ENCODE data around the gene BLTP1. TPM values are rescaled to one million over a fixed set of nuclear protein-coding genes. Genes with fewer than 3 reads are reported as not detected.

BLTP1 gene
- total RNA-seq, 1 donor from 2014 or later: 35.1 TPM

DNA sequence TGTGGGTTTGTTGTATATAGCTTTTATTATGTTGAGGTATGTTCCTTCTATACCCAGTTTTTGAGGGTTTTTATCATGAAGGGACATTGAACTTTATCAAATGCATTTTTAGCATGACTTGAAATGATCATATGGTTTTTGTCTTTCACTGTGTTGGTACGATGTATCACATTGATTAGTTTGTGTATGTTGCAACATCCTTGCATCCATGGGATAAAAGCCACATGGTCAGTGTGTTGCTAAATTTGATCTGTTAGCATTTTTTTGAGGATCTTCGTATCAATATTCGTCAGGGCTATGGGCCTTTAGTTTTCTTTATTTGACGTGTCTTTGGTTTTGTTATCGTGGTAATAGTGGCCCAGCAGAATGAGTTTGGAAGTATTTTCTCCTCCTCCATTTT is 11.3 kb upstream of the BLTP1 start:
- FAIRE-seq (no peak), DNase-seq (ENCODE audit: low read depth) (no peak)
- Mint-ChIP-seq H3K9me3 (ENCODE audit: unreplicated experiment) (peaks cover 2% of the 10 kb centered on the region), H3K27me3 (ENCODE audit: low read depth, unreplicated experiment) (no peaks in the 10 kb centered on the region), H3K27ac (ENCODE audit: unreplicated experiment) (no peak overlapping the region), H3K36me3 (ENCODE audit: low read depth, unreplicated experiment) (no peaks in the 10 kb centered on the region), H3K4me1 (ENCODE audit: low read depth, unreplicated experiment) (no peaks in the 10 kb centered on the region), H3K4me3 (ENCODE audit: unreplicated experiment) (no peak overlapping the region)
- no peaks in the 10 kb centered on the region for H3K4me1 ChIP-seq (ENCODE audit: insufficient read depth, low read length)
- no peaks in the 10 kb centered on the region for H3K36me3 ChIP-seq (ENCODE audit: insufficient read depth, low read length)
- no peak overlapping the region for H3K9ac ChIP-seq (ENCODE audit: low read length)
- H3K4me2 ChIP-seq (ENCODE audit: low read length): no peak overlapping the region
- no peaks in the 10 kb centered on the region for H3K9me3 ChIP-seq (ENCODE audit: insufficient read depth, low read depth, low read length)
- no peak overlapping the region for H3K4me3 ChIP-seq (ENCODE audit: insufficient read depth, low read depth, low read length)
- H3K79me2 ChIP-seq (ENCODE audit: insufficient read depth, low read length): no peaks in the 10 kb centered on the region
- H4K20me1 ChIP-seq (ENCODE audit: insufficient read depth, low read length): no peaks in the 10 kb centered on the region
- no peak overlapping the region for H3K27ac ChIP-seq (ENCODE audit: low read depth, low read length)
- H3K27me3 ChIP-seq (ENCODE audit: insufficient read depth, low read length): no peaks in the 10 kb centered on the region
- TF ChIP-seq CTCF (IDR thresholded peaks at IDR 0.05; ENCODE audit: insufficient read depth, low read depth, low read length) (no peak), EZH2 (IDR thresholded peaks at IDR 0.05; ENCODE audit: insufficient read depth, low read length) (no peak)
- no peak overlapping the region for H2AFZ ChIP-seq (ENCODE audit: low read depth, low read length)

DNA sequence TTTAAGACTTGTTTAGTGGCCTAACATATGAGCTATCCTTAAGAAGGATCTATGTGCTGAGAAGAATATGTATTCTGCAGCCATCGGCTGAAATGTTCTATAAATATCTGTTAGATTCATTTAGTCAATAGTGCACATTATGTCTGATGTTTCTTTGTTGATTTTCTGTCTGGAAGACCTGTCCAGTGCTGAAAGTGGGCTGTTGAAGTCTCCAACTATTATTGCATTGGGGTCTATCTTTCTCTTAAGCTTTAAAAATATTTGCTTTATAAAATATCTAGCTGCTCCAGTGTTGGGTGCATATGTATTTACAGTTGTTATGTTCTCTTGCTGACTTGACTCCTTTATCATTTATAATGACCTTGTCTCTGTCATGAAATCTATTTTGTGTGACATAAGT is 9.4 kb upstream of the BLTP1 start:
- FAIRE-seq (no peak), DNase-seq (ENCODE audit: low read depth) (no peak)
- Histone ChIP-seq H3K27ac (ENCODE audit: low read depth, low read length) (no peak overlapping the region), H3K9me3 (ENCODE audit: insufficient read depth, low read depth, low read length) (no peaks in the 10 kb centered on the region), H4K20me1 (ENCODE audit: insufficient read depth, low read length) (no peaks in the 10 kb centered on the region), H3K4me3 (ENCODE audit: insufficient read depth, low read depth, low read length) (no peak overlapping the region), H3K4me2 (ENCODE audit: low read length) (no peak overlapping the region), H2AFZ (ENCODE audit: low read depth, low read length) (no peak overlapping the region), H3K27me3 (ENCODE audit: insufficient read depth, low read length) (no peaks in the 10 kb centered on the region), H3K79me2 (ENCODE audit: insufficient read depth, low read length) (no peaks in the 10 kb centered on the region), H3K4me1 (ENCODE audit: insufficient read depth, low read length) (no peaks in the 10 kb centered on the region), H3K9ac (ENCODE audit: low read length) (no peak overlapping the region), H3K36me3 (ENCODE audit: insufficient read depth, low read length) (no peaks in the 10 kb centered on the region)
- TF ChIP-seq EZH2 (IDR thresholded peaks at IDR 0.05; ENCODE audit: insufficient read depth, low read length) (no peak), CTCF (IDR thresholded peaks at IDR 0.05; ENCODE audit: insufficient read depth, low read depth, low read length) (no peak)
- H3K27ac Mint-ChIP-seq (ENCODE audit: unreplicated experiment): no peak overlapping the region
- no peaks in the 10 kb centered on the region for H3K27me3 Mint-ChIP-seq (ENCODE audit: low read depth, unreplicated experiment)
- H3K4me3 Mint-ChIP-seq (ENCODE audit: unreplicated experiment): no peak overlapping the region
- no peaks in the 10 kb centered on the region for H3K36me3 Mint-ChIP-seq (ENCODE audit: low read depth, unreplicated experiment)
- H3K4me1 Mint-ChIP-seq (ENCODE audit: low read depth, unreplicated experiment): no peaks in the 10 kb centered on the region
- H3K9me3 Mint-ChIP-seq (ENCODE audit: unreplicated experiment): peaks cover 2% of the 10 kb centered on the region

GRCh38 chr4:122146652-122147051 is 5.5 kb upstream of the BLTP1 start:
- Histone ChIP-seq H3K36me3 (ENCODE audit: insufficient read depth, low read length) (no peaks in the 10 kb centered on the region), H3K79me2 (ENCODE audit: insufficient read depth, low read length) (no peaks in the 10 kb centered on the region), H2AFZ (ENCODE audit: low read depth, low read length) (no peak overlapping the region), H3K27me3 (ENCODE audit: insufficient read depth, low read length) (no peaks in the 10 kb centered on the region), H4K20me1 (ENCODE audit: insufficient read depth, low read length) (no peaks in the 10 kb centered on the region), H3K4me1 (ENCODE audit: insufficient read depth, low read length) (peaks cover 2% of the 10 kb centered on the region), H3K4me3 (ENCODE audit: insufficient read depth, low read depth, low read length) (no peak overlapping the region), H3K9ac (ENCODE audit: low read length) (no peak overlapping the region), H3K4me2 (ENCODE audit: low read length) (no peak overlapping the region), H3K27ac (ENCODE audit: low read depth, low read length) (no peak overlapping the region), H3K9me3 (ENCODE audit: insufficient read depth, low read depth, low read length) (no peaks in the 10 kb centered on the region)
- Mint-ChIP-seq H3K4me1 (ENCODE audit: low read depth, unreplicated experiment) (no peaks in the 10 kb centered on the region), H3K36me3 (ENCODE audit: low read depth, unreplicated experiment) (no peaks in the 10 kb centered on the region), H3K4me3 (ENCODE audit: unreplicated experiment) (no peak overlapping the region), H3K9me3 (ENCODE audit: unreplicated experiment) (no peaks in the 10 kb centered on the region), H3K27me3 (ENCODE audit: low read depth, unreplicated experiment) (no peaks in the 10 kb centered on the region), H3K27ac (ENCODE audit: unreplicated experiment) (no peak overlapping the region)
- no peak for TF ChIP-seq CTCF (IDR thresholded peaks at IDR 0.05; ENCODE audit: insufficient read depth, low read depth, low read length)
- TF ChIP-seq EZH2 (IDR thresholded peaks at IDR 0.05; ENCODE audit: insufficient read depth, low read length): no peak
- FAIRE-seq (no peak), DNase-seq (ENCODE audit: low read depth) (no peak)
